HAP-1 (cell line): ENCODE measurements around the gene PLAGL2.
"Not testable (repeated sequence)": the region's sequence is repeated elsewhere in the genome, so short reads cannot be mapped to it uniquely, and the experiment has no call there.

ENCODE experiments used
- DNase-seq, 2 experiments: peaks; one replicate each; pipeline ENCODE4 v3.0.0-alpha.2; 2016 to 2020; ENCODE audit warnings: low spot score in 2 of 2
- H3K27me3 ChIP-seq: fragments of 250-450 bp; sonication (Bioruptor Pico); 2 replicates; pipeline ENCODE4 v1.5.1; 2020; ENCODE audit warnings: low read depth, mild to moderate bottlenecking, moderate library complexity
- H3K36me3 ChIP-seq: fragments of 250-450 bp; sonication (Bioruptor Pico); replicated peaks from 2 replicates; pipeline ENCODE4 v1.5.1; 2020; ENCODE audit warnings: mild to moderate bottlenecking
- H3K4me1 ChIP-seq: fragments of 250-450 bp; sonication (Bioruptor Pico); 2 replicates; pipeline ENCODE4 v1.5.1; 2020; ENCODE audit warnings: mild to moderate bottlenecking
- H3K4me3 ChIP-seq: fragments of 250-450 bp; sonication (Bioruptor Pico); 2 replicates; pipeline ENCODE4 v1.5.1; 2020; ENCODE audit warnings: mild to moderate bottlenecking, moderate library complexity
- H3K9me3 ChIP-seq: fragments of 250-450 bp; sonication (Bioruptor Pico); 2 replicates; pipeline ENCODE4 v1.5.1; 2020; ENCODE audit warnings: mild to moderate bottlenecking, moderate library complexity
- in situ Hi-C: fragments of 300-500 bp; cut with MboI; formaldehyde crosslinking; loops from 3 replicates; pipeline ENCODE4 v1.14.3; 2020; ENCODE audit warnings: low sequenced_read_pairs, inconsistent platforms, mixed read lengths

The PLAGL2 gene

GRCh38 chr20:32204205-32205109 is 3.1 kb downstream of the PLAGL2 start:
- peaks cover 43% of the 10 kb centered on the region for H3K36me3 ChIP-seq
- no peaks in the 10 kb centered on the region for H3K9me3 ChIP-seq
- no peak for DNase-seq
- H3K27me3 ChIP-seq, result no peaks in the 10 kb centered on the region
- in situ Hi-C loops, result no loop called here
- H3K4me1 ChIP-seq, result peaks cover 28% of the 10 kb centered on the region
- no peak overlapping the region for H3K4me3 ChIP-seq

- H3K36me3 ChIP-seq, result peaks cover 51% of the 10 kb centered on the region
- H3K4me3 ChIP-seq, result no peak overlapping the region
- in situ Hi-C loops, result no loop called here
- peaks cover 22% of the 10 kb centered on the region for H3K4me1 ChIP-seq
- no peak for DNase-seq
- H3K9me3 ChIP-seq, result no peaks in the 10 kb centered on the region
- no peaks in the 10 kb centered on the region for H3K27me3 ChIP-seq
Measured at GRCh38 chr20:32203356-32204204, 4.0 kb downstream of the PLAGL2 start.

GRCh38 chr20:32201977-32202363 is 5.6 kb downstream of the PLAGL2 start:
- peaks cover 22% of the 10 kb centered on the region for H3K4me1 ChIP-seq
- H3K4me3 ChIP-seq, result no peak overlapping the region
- no peaks in the 10 kb centered on the region for H3K27me3 ChIP-seq
- H3K9me3 ChIP-seq, result no peaks in the 10 kb centered on the region
- in situ Hi-C loops, result no loop called here
- DNase-seq, result no peak
- H3K36me3 ChIP-seq, result peaks cover 64% of the 10 kb centered on the region

GRCh38 chr20:32201296-32201976 is 6.1 kb downstream of the PLAGL2 start:
- no peak overlapping the region for H3K4me3 ChIP-seq
- peaks cover 67% of the 10 kb centered on the region for H3K36me3 ChIP-seq
- no peaks in the 10 kb centered on the region for H3K27me3 ChIP-seq
- in situ Hi-C loops, result no loop called here
- no peaks in the 10 kb centered on the region for H3K9me3 ChIP-seq
- peaks cover 21% of the 10 kb centered on the region for H3K4me1 ChIP-seq
- DNase-seq, result no peak

GRCh38 chr20:32199006-32199405 is 8.5 kb downstream of the PLAGL2 start:
- Histone ChIP-seq H3K27me3 (no peaks in the 10 kb centered on the region), H3K4me1 (no peaks in the 10 kb centered on the region), H3K36me3 (peaks cover 92% of the 10 kb centered on the region), H3K9me3 (no peaks in the 10 kb centered on the region), H3K4me3 (no peak overlapping the region)
- DNase-seq, result no peak
- in situ Hi-C loops, result no loop called here

GRCh38 chr20:32197136-32197535 is 10.4 kb downstream of the PLAGL2 start:
- in situ Hi-C loops, H3K27me3 ChIP-seq: not testable (repeated sequence)
- H3K36me3 ChIP-seq, result peaks cover 88% of the 10 kb centered on the region

GRCh38 chr20:32196613-32197012 is 10.9 kb downstream of the PLAGL2 start:
- in situ Hi-C loops, H3K4me3 ChIP-seq, DNase-seq, H3K4me1 ChIP-seq, H3K9me3 ChIP-seq, H3K27me3 ChIP-seq: not testable (repeated sequence)
- peaks cover 87% of the 10 kb centered on the region for H3K36me3 ChIP-seq

More at GRCh38 chr20:32197136-32197535, 10.4 kb downstream of the PLAGL2 start:
- H3K4me3 ChIP-seq, DNase-seq, H3K9me3 ChIP-seq, H3K4me1 ChIP-seq: not testable (repeated sequence)

- in situ Hi-C loops, result no loop called here
- Histone ChIP-seq H3K9me3 (no peaks in the 10 kb centered on the region), H3K36me3 (peaks cover 76% of the 10 kb centered on the region), H3K4me3 (no peak overlapping the region), H3K4me1 (no peaks in the 10 kb centered on the region), H3K27me3 (no peaks in the 10 kb centered on the region)
- no peak for DNase-seq
Measured at GRCh38 chr20:32195581-32195980, 12.0 kb downstream of the PLAGL2 start.

GRCh38 chr20:32193996-32194395 is 13.5 kb downstream of the PLAGL2 start:
- no peak for DNase-seq
- Histone ChIP-seq H3K27me3 (no peaks in the 10 kb centered on the region), H3K9me3 (no peaks in the 10 kb centered on the region), H3K4me3 (no peak overlapping the region), H3K36me3 (peaks cover 61% of the 10 kb centered on the region), H3K4me1 (no peaks in the 10 kb centered on the region)
- in situ Hi-C loops, result no loop called here

GRCh38 chr20:32193336-32193735 is 14.2 kb downstream of the PLAGL2 start:
- in situ Hi-C loops, H3K4me1 ChIP-seq, H3K4me3 ChIP-seq, H3K9me3 ChIP-seq, DNase-seq, H3K27me3 ChIP-seq: not testable (repeated sequence)
- peaks cover 54% of the 10 kb centered on the region for H3K36me3 ChIP-seq

- DNase-seq, result no peak
- Histone ChIP-seq H3K4me1 (no peaks in the 10 kb centered on the region), H3K4me3 (no peak overlapping the region), H3K27me3 (no peaks in the 10 kb centered on the region), H3K9me3 (no peaks in the 10 kb centered on the region), H3K36me3 (peaks cover 48% of the 10 kb centered on the region)
- in situ Hi-C loops, result no loop called here
Measured at GRCh38 chr20:32192698-32193097, 14.8 kb downstream of the PLAGL2 start.

GRCh38 chr20:32191873-32192272 is 15.7 kb downstream of the PLAGL2 start:
- H3K4me1 ChIP-seq, result no peaks in the 10 kb centered on the region
- H3K27me3 ChIP-seq, result no peaks in the 10 kb centered on the region
- H3K36me3 ChIP-seq, result peaks cover 39% of the 10 kb centered on the region
- no peaks in the 10 kb centered on the region for H3K9me3 ChIP-seq
- H3K4me3 ChIP-seq, result no peak overlapping the region
- in situ Hi-C loops, result no loop called here
- DNase-seq, result no peak

- no peaks in the 10 kb centered on the region for H3K4me1 ChIP-seq
- no peaks in the 10 kb centered on the region for H3K27me3 ChIP-seq
- no peak for DNase-seq
- in situ Hi-C loops, result no loop called here
- no peak overlapping the region for H3K4me3 ChIP-seq
- H3K9me3 ChIP-seq, result no peaks in the 10 kb centered on the region
- H3K36me3 ChIP-seq, result peaks cover 37% of the 10 kb centered on the region
Measured at GRCh38 chr20:32191422-32191821, 16.1 kb downstream of the PLAGL2 start.
